IMR-90 (cell line): ENCODE measurements around the gene SPATA2. TPM values are rescaled to one million over a fixed set of nuclear protein-coding genes. Genes with fewer than 3 reads are reported as not detected.

Experiments
- ATAC-seq: fragments of 200-7000 bp; cut with Tn5 transposase; 2 replicates; pipeline ENCODE4 v1.9.1; 2020; ENCODE audit warnings: low read depth, mild to moderate bottlenecking, moderate library complexity
- BruUV-seq: library from RNA; stranded (reverse); fragments of 400-500 nt; replicated peaks from 2 replicates; lab custom pipeline; 2021; lab: Mats Ljungman, UMichigan
- CTCF ChIA-PET: fragments of 300-600 bp; formaldehyde crosslinking; extraction: SDS; loops from one replicate; lab custom pipeline; 2021; ENCODE audit warnings: antibody characterized with exemption; lab: Yijun Ruan, JAX
- POLR2A ChIA-PET: fragments of 300-600 bp; sonication (Branson Sonifier 250); formaldehyde crosslinking; loops from one replicate; lab custom pipeline; 2022; ENCODE audit warnings: antibody characterized with exemption; ENCODE audit not compliant: unreplicated experiment; lab: Charles Lee
- DNase-seq: peaks from one replicate; pipeline ENCODE4 v3.0.0; 2013
- H2AFZ ChIP-seq: replicated peaks from 2 replicates; pipeline ENCODE3; 2013; ENCODE audit warnings: low read length, mild to moderate bottlenecking; ENCODE audit not compliant: poor library complexity
- H2AK5ac ChIP-seq: 2 replicates; pipeline ENCODE4 v1.6.1; 2013; ENCODE audit warnings: low read depth, low read length, inconsistent platforms
- H2AK9ac ChIP-seq: replicated peaks from 2 replicates; pipeline ENCODE3; 2013; ENCODE audit warnings: mild to moderate bottlenecking, low read depth, low read length, moderate library complexity; ENCODE audit not compliant: poor library complexity
- H2BK120ac ChIP-seq: 2 replicates; pipeline ENCODE4 v1.6.1; 2013; ENCODE audit warnings: low read depth, low read length, inconsistent platforms
- H2BK15ac ChIP-seq: 3 replicates; pipeline ENCODE4 v1.6.1; 2013; ENCODE audit warnings: low read depth, low read length, inconsistent platforms
- H2BK20ac ChIP-seq: 2 replicates; pipeline ENCODE4 v1.6.1; 2013; ENCODE audit warnings: low read depth, mild to moderate bottlenecking, inconsistent platforms, low read length, moderate library complexity
- H2BK5ac ChIP-seq: 2 replicates; pipeline ENCODE4 v1.6.1; 2013; ENCODE audit warnings: mild to moderate bottlenecking, low read depth, low read length, inconsistent platforms; ENCODE audit not compliant: poor library complexity, severe bottlenecking
- H3K14ac ChIP-seq: replicated peaks from 2 replicates; pipeline ENCODE4 v1.6.1; 2013; ENCODE audit warnings: low read depth, low read length, inconsistent platforms
- H3K18ac ChIP-seq: 2 replicates; pipeline ENCODE4 v1.6.1; 2013; ENCODE audit warnings: low read depth, low read length, control low read depth
- H3K23ac ChIP-seq: 2 replicates; pipeline ENCODE4 v1.6.1; 2013; ENCODE audit warnings: low read depth, low read length, inconsistent platforms
- H3K27ac ChIP-seq: 2 replicates; pipeline ENCODE4 v1.5.1; 2013; ENCODE audit warnings: mild to moderate bottlenecking, control low read depth, low read length; ENCODE audit not compliant: insufficient read depth
- H3K27me3 ChIP-seq: 2 replicates; pipeline ENCODE4 v1.6.1; 2013; ENCODE audit warnings: low read length; ENCODE audit not compliant: control insufficient read depth, insufficient read depth
- H3K36me3 ChIP-seq: 2 replicates; pipeline ENCODE4 v1.6.1; 2013; ENCODE audit warnings: low read length, mixed read lengths; ENCODE audit not compliant: control insufficient read depth, insufficient read depth
- H3K4ac ChIP-seq: 2 replicates; pipeline ENCODE4 v1.6.1; 2013; ENCODE audit warnings: low read depth, low read length, inconsistent platforms
- H3K4me1 ChIP-seq: 2 replicates; pipeline ENCODE4 v1.6.1; 2013; ENCODE audit warnings: low read length, mixed read lengths; ENCODE audit not compliant: control insufficient read depth, insufficient read depth
- H3K4me2 ChIP-seq: 2 replicates; pipeline ENCODE4 v1.6.1; 2013; ENCODE audit warnings: low read depth, mild to moderate bottlenecking, control low read depth, low read length, moderate library complexity
- H3K4me3 ChIP-seq: 2 replicates; pipeline ENCODE4 v1.5.1; 2013; ENCODE audit warnings: low read depth, mild to moderate bottlenecking, control low read depth, low read length, moderate library complexity; ENCODE audit not compliant: insufficient read depth
- H3K56ac ChIP-seq: 2 replicates; pipeline ENCODE4 v1.6.1; 2013; ENCODE audit warnings: low read length, inconsistent platforms; ENCODE audit not compliant: insufficient read depth; ENCODE audit errors: extremely low read depth
- H3K79me1 ChIP-seq, 2 experiments: 2 replicates each; pipeline ENCODE4 v1.6.1; 2013; ENCODE audit warnings: low read length in 2 of 2, inconsistent platforms in 1 of 2, low read depth in 1 of 2
- H3K9ac ChIP-seq: 2 replicates; pipeline ENCODE4 v1.6.1; 2013; ENCODE audit warnings: low read depth, low read length, control low read depth
- H3K9me1 ChIP-seq: 2 replicates; pipeline ENCODE4 v1.6.1; 2013; ENCODE audit warnings: low read length, inconsistent platforms; ENCODE audit not compliant: insufficient read depth
- H3K9me3 ChIP-seq: 2 replicates; pipeline ENCODE4 v1.6.1; 2013; ENCODE audit warnings: low read length; ENCODE audit not compliant: control insufficient read depth, insufficient read depth
- H4K20me1 ChIP-seq: 2 replicates; pipeline ENCODE4 v1.6.1; 2013; ENCODE audit warnings: low read length, inconsistent platforms; ENCODE audit not compliant: insufficient read depth
- H4K5ac ChIP-seq: 2 replicates; pipeline ENCODE4 v1.6.1; 2013; ENCODE audit warnings: mild to moderate bottlenecking, low read depth, low read length, control low read depth
- H4K8ac ChIP-seq, 2 experiments: 2 replicates each; pipeline ENCODE4 v1.6.1; 2013; ENCODE audit warnings: low read depth in 2 of 2, low read length in 2 of 2, control low read depth in 1 of 2, inconsistent platforms in 1 of 2
- H4K91ac ChIP-seq: 2 replicates; pipeline ENCODE4 v1.6.1; 2013; ENCODE audit warnings: low read depth, low read length, inconsistent platforms; ENCODE audit not compliant: insufficient read depth
- BHLHE40 ChIP-seq: fragments of 150-350 bp; IDR thresholded peaks from 2 replicates; pipeline ENCODE4 v1.6.1; 2016; ENCODE audit warnings: mild to moderate bottlenecking, low read depth, low read length
- CEBPB ChIP-seq: IDR thresholded peaks from 2 replicates; pipeline ENCODE4 v1.6.1; 2012; ENCODE audit warnings: low read depth, low read length, improper control_type of control experiment
- POLR2A ChIP-seq: IDR thresholded peaks from 2 replicates; pipeline ENCODE4 v1.6.1; 2012; ENCODE audit warnings: mild to moderate bottlenecking, low read depth, low read length
- WGBS, 2 experiments: methylation state at CpG; one replicate each; pipeline versions ENCODE4 v1.1.5 to v1.1.7; 2013; ENCODE audit warnings: missing lambda C conversion rate in 2 of 2; ENCODE audit not compliant: insufficient read length in 1 of 2; ENCODE audit errors: extremely low coverage in 2 of 2; 5-methylcytosine and 5-hydroxymethylcytosine counted together
- dilution Hi-C: fragments of 300-500 bp; cut with HindIII; formaldehyde crosslinking; loops from one replicate; pipeline ENCODE4 v1.14.3; 2018; ENCODE audit warnings: low sequenced_read_pairs; ENCODE audit not compliant: unreplicated experiment
- in situ Hi-C: fragments of 300-500 bp; cut with MboI; formaldehyde crosslinking; loops from 3 replicates; pipeline ENCODE4 v1.14.3; 2019; ENCODE audit warnings: low sequenced_read_pairs, inconsistent platforms, mixed read lengths
- intact Hi-C: fragments of 100-400 bp; cut with micrococcal nuclease; formaldehyde crosslinking; loops from 2 replicates; pipeline ENCODE4 v1.10.0; 2022
- polyA plus RNA-seq, 3 experiments: library from polyadenylated mRNA; depleted of rRNA; stranded (reverse); fragments of >200 nt; gene quantifications; 2 replicates each; pipeline ENCODE4 v1.2.3, GENCODE V29; 2012; ENCODE audit warnings: low replicate concordance in 1 of 3
- total RNA-seq: library from RNA; depleted of rRNA; stranded (reverse); fragments of >200 nt; gene quantifications from 2 replicates; pipeline ENCODE4 v1.2.3, GENCODE V29; 2012

SPATA2 gene
- total and polyA plus RNA-seq, 2 of the 4 experiments (the other 2 are of a cell fraction): 1.3 to 4.5 TPM

- Histone ChIP-seq H2AFZ (peak overlapping the region; percentile 73), H3K18ac (0 out of 2 replicates have a peak overlapping the region, but pooled peaks have one; percentile 26), H4K91ac (peak overlapping the region; percentile 61; the same call in 1 of the 2 replicates), H3K4ac (peak overlapping the region; percentile 91), H3K9me1 (peaks cover 16% of the 10 kb centered on the region), H2AK5ac (peak overlapping the region; percentile 84; the same call in 1 of the 2 replicates), H3K79me1 (peaks cover 0 to 43% of the 10 kb centered on the region in 2 experiments; a peak in 3 of 4 replicates), H4K8ac (peak overlapping the region; percentile 96 to 98), H3K23ac (no peak overlapping the region), H3K36me3 (0 out of 2 replicates have a peak, but pooled peaks cover 2% of the 10 kb centered on the region), H3K4me2 (peak overlapping the region; percentile 26), H3K27me3 (no peaks in the 10 kb centered on the region), H4K20me1 (peaks cover 31% of the 10 kb centered on the region), H3K9me3 (no peaks in the 10 kb centered on the region), H2BK120ac (peak overlapping the region; percentile 93), H3K9ac (peak overlapping the region; percentile 25; the same call in 1 of the 2 replicates), H3K14ac (no peak overlapping the region; the same call in 1 of the 2 replicates), H4K5ac (peak overlapping the region; percentile 90), H2AK9ac (peak overlapping the region; percentile 18), H2BK15ac (peak overlapping the region; percentile 90; the same call in 2 of the 3 replicates), H3K4me1 (peaks cover 13% of the 10 kb centered on the region), H2BK5ac (peak overlapping the region; percentile 82), H2BK20ac (peak overlapping the region; percentile 81), H3K4me3 (peak overlapping the region; percentile 6; the same call in 1 of the 2 replicates), H3K56ac (no peak overlapping the region), H3K27ac (peak overlapping the region; percentile 66)
- dilution Hi-C loops: no loop called here
- CTCF ChIA-PET: interaction anchor here (0.6 to 1.2 kb wide), 2 partner anchors 136 to 844 kb away, joined by 3 read pairs; no protein-coding TSS in a partner anchor
- no CpG with 5 or more reads among the region's 21 CpGs for WGBS, 2 experiments
- POLR2A ChIA-PET: no interaction called here
- TF ChIP-seq CEBPB (no peak), POLR2A (no peak), BHLHE40 (no peak)
- ATAC-seq: no peak
- intact Hi-C loops: no loop called here
- no peak for DNase-seq
- in situ Hi-C loops: no loop called here
- no TSS peak for BruUV-seq
Observed at GRCh38 chr20:49935746-49936152, 20.4 kb upstream of the SPATA2 start.
